ENCODE data around the gene ALDH4A1. TPM values are rescaled to one million over a fixed set of nuclear protein-coding genes. Genes with fewer than 3 reads are reported as not detected.

Gene ALDH4A1
- total RNA-seq, 4 donors from 2014 or later: 25.0 to 33.0 (median 29.6) TPM

DNA sequence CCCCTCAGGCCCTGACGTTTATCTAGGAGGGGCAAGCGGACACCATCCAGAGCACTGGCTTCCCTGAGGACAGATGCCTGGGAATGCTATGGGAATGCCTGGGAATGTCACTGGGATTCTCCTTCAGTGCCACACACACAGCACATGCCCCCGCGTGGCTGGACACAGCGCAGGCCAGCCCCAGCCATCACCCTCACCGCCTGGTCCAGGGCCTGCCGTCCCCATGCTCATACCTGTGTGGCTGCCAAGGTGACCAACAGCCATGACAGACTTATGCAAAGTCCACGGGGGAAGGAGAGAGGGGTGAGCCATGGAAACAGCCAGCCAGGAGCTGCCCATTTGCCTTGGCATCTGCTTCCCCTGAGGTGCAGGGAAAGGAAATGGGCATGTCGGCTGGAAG, 37.2 kb downstream of the ALDH4A1 start:
- Histone ChIP-seq H3K9me3 (no peaks in the 10 kb centered on the region), H3K36me3 (no peaks in the 10 kb centered on the region), H3K27me3 (peaks cover 15% of the 10 kb centered on the region), H3K27ac (no peak overlapping the region), H3K4me3 (no peak overlapping the region), H3K4me1 (no peaks in the 10 kb centered on the region)
- WGBS: 52% methylated on average over 3 of the region's 9 CpGs
- no peak for DNase-seq (ENCODE audit: low spot score in 2 of 2)
- TF ChIP-seq EP300 (IDR thresholded peaks at IDR 0.05): no peak
- TF ChIP-seq, protein P1, sequence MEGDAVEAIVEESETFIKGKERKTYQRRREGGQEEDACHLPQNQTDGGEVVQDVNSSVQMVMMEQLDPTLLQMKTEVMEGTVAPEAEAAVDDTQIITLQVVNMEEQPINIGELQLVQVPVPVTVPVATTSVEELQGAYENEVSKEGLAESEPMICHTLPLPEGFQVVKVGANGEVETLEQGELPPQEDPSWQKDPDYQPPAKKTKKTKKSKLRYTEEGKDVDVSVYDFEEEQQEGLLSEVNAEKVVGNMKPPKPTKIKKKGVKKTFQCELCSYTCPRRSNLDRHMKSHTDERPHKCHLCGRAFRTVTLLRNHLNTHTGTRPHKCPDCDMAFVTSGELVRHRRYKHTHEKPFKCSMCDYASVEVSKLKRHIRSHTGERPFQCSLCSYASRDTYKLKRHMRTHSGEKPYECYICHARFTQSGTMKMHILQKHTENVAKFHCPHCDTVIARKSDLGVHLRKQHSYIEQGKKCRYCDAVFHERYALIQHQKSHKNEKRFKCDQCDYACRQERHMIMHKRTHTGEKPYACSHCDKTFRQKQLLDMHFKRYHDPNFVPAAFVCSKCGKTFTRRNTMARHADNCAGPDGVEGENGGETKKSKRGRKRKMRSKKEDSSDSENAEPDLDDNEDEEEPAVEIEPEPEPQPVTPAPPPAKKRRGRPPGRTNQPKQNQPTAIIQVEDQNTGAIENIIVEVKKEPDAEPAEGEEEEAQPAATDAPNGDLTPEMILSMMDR (IDR thresholded peaks at IDR 0.05): no peak
- TF ChIP-seq POLR2AphosphoS5 (IDR thresholded peaks at IDR 0.05): no peak
- no peak for TF ChIP-seq POLR2A (IDR thresholded peaks at IDR 0.05)

DNA sequence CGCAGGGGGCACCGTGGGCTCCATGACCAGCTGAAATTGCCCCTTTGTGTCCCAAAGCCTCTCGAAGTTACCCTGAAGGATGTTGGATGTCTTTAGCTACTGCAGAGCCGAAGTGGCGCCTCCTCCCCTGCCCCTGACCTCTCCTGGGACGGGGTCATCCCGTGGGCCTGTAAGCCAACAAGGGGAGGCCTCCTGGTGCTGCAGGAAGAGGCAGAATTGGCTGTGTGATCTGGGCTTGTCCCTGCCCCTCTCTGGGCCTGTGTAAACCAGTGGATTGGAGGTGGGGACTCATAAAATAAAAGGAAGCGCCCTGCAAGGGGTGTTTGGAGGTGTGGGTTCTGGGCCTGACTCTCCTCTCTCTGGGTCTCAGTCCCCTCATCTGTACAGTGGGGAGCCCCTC, 40.8 kb downstream of the ALDH4A1 start:
- H3K27ac ChIP-seq: no peak overlapping the region
- no peaks in the 10 kb centered on the region for H3K4me1 ChIP-seq
- H3K4me3 ChIP-seq: no peak overlapping the region
- no peaks in the 10 kb centered on the region for H3K9me3 ChIP-seq
- TF ChIP-seq, protein P1 (IDR thresholded peaks at IDR 0.05): no peak
- TF ChIP-seq POLR2AphosphoS5 (IDR thresholded peaks at IDR 0.05) (no peak), POLR2A (IDR thresholded peaks at IDR 0.05) (no peak), EP300 (IDR thresholded peaks at IDR 0.05) (no peak)
- H3K36me3 ChIP-seq: no peaks in the 10 kb centered on the region
- no peak for DNase-seq (ENCODE audit: low spot score in 2 of 2)
- H3K27me3 ChIP-seq: peaks cover 11% of the 10 kb centered on the region
- 90% methylated on average over 7 of the region's 8 CpGs for WGBS

DNA sequence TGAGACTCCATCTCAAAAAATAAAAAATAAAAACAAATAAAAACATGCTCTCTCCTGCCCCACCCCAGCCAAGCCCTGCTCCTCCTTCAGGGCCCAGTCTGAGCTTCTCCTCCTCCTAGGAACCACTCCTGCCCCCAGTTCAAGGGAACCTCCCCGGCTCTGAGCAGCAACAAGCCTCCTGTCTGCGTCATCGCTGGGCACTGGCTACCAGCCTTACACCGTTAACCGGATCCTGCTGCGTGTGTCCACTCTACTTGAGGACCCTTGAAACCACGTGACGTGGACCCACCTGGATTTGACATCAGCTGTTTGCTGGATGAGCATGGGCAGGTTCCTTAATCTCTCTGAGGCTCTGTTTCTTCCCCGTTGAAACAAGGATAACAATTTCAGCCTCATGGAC, 41.3 kb downstream of the ALDH4A1 start:
- H3K36me3 ChIP-seq: no peaks in the 10 kb centered on the region
- DNase-seq (ENCODE audit: low spot score in 2 of 2): no peak

DNA sequence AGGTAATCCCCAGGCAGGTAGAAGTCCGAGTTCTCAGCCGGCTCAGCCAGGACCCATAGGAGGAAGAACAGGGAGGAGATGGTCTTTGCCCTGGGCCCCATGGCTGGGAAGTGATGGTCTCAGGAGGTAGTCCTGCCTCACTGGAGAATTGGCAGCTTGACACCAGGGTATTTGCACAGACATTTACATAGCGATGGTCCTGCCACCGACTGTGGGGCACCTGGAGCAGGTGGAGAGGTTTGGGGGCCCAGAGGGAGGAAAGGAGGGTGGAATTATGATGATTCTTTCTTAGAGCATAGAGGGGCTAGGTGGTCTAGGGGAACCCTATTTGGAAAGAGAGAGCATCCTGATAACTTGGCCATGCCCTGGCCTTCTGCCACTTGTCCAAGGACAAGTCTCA, 42.8 kb downstream of the ALDH4A1 start, which contains the start of gene TAS1R2:
Gene TAS1R2 (minus strand): TSS at position 101 of the 400 bp plus-strand sequence. CDS start 0 bp downstream, at position 101.
- WGBS: 46% methylated on average over 2 of the region's 4 CpGs
- H3K4me1 ChIP-seq: no peaks in the 10 kb centered on the region
- H3K4me3 ChIP-seq: no peak within 1 kb of the TSS
- peaks cover 5% of the 10 kb centered on the region for H3K27me3 ChIP-seq
- no peak within 1 kb of the TSS for H3K27ac ChIP-seq
- TF ChIP-seq POLR2A (IDR thresholded peaks at IDR 0.05): no peak
- TF ChIP-seq EP300 (IDR thresholded peaks at IDR 0.05): no peak
- no peak for TF ChIP-seq POLR2AphosphoS5 (IDR thresholded peaks at IDR 0.05)
- TF ChIP-seq, protein P1 (IDR thresholded peaks at IDR 0.05): no peak
- no peak for DNase-seq (ENCODE audit: low spot score in 2 of 2)
- no peaks in the 10 kb centered on the region for H3K36me3 ChIP-seq
- H3K9me3 ChIP-seq: no peaks in the 10 kb centered on the region

More for the DNA sequence above, 41.3 kb downstream of the ALDH4A1 start:
- Histone ChIP-seq H3K9me3 (no peaks in the 10 kb centered on the region), H3K4me1 (no peaks in the 10 kb centered on the region), H3K4me3 (no peak overlapping the region), H3K27ac (no peak overlapping the region), H3K27me3 (peaks cover 10% of the 10 kb centered on the region)
- WGBS: 80% methylated on average over 7 of the region's 9 CpGs
- TF ChIP-seq POLR2AphosphoS5 (IDR thresholded peaks at IDR 0.05) (no peak), POLR2A (IDR thresholded peaks at IDR 0.05) (no peak), EP300 (IDR thresholded peaks at IDR 0.05) (no peak)
- TF ChIP-seq, protein P1 (IDR thresholded peaks at IDR 0.05): no peak

DNA sequence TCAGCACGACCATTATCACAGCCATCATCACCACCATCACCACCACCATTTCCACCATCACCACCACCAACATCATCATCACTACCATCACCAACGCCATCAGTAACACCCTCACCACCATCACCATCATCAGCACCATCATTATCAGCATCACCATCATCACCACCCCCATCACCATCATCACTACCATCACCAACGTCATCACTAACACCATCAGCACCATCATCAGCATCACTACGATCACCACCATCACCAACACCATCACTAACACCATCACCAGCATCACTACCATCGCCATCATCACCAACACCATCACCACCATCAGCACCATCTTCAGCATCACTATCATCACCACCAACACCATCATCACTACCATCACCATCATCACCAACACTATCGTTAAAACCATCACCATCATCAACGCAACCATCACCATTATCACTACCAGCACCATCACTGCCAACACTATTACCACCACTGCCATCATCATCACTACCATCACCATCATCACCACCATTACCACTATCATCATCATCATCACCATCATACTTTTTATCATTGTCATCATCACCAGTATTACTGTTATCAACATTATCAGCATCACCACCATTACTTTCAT, 44.2 kb downstream of the ALDH4A1 start:
- no peaks in the 10 kb centered on the region for H3K9me3 ChIP-seq
- peaks cover 11% of the 10 kb centered on the region for H3K27me3 ChIP-seq
- no peaks in the 10 kb centered on the region for H3K4me1 ChIP-seq
- DNase-seq (ENCODE audit: low spot score in 2 of 2): no peak
- no peak overlapping the region for H3K27ac ChIP-seq
- TF ChIP-seq POLR2AphosphoS5 (IDR thresholded peaks at IDR 0.05) (no peak), EP300 (IDR thresholded peaks at IDR 0.05) (no peak), POLR2A (IDR thresholded peaks at IDR 0.05) (no peak)
- TF ChIP-seq, protein P1 (IDR thresholded peaks at IDR 0.05): no peak
- 88% methylated on average over 7 of the region's 7 CpGs for WGBS
- H3K4me3 ChIP-seq: no peak overlapping the region
- no peaks in the 10 kb centered on the region for H3K36me3 ChIP-seq
